GM19468 (cell line): ENCODE data around the gene YWHAE.

Experiments
- ATAC-seq: cut with Tn5 transposase; IDR thresholded peaks from one replicate; pipeline ENCODE4 v1.9.1; 2021; ENCODE audit warnings: mild to moderate bottlenecking, moderate library complexity, moderate number of reproducible peaks; ENCODE audit not compliant: unreplicated experiment; ENCODE audit errors: extremely low read depth

The YWHAE gene

DNA sequence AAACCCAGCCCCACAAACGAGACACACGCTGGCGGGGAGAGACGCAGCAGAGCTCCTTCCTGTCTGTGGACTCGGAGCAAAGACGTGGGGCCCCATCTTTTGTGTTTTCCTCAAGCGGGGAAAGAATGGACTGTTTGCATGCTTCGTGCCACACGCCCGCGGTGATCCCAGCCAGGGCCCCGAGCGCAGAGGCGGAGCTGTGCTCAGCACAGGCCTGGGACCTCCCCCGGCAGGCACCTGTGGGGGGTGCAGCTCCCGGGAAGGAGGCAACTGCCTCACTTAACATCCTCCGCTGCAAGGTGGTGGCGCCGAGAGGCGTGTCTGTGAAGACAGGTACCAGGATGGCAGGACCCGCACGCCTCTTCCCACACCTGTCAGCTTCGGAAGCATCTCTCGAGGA is 101.4 kb downstream of the YWHAE start:
- ATAC-seq: no peak
